CD4-positive, alpha-beta T cell treated with Interleukin-4 for 4 hours (primary cell): ENCODE data around the gene AIFM3.
A peak's percentile ranks its signal among the peaks of the same experiment; 100 is the strongest.
"Not testable (repeated sequence)": the region's sequence is repeated elsewhere in the genome, so short reads cannot be mapped to it uniquely, and the experiment has no call there.

Experiments
- DNase-seq: peaks from one replicate; pipeline ENCODE4 v3.0.0-alpha.2; 2020

AIFM3 gene

GRCh38 chr22:20992456-20993303 is 25.6 kb downstream of the AIFM3 start:
- no peak for DNase-seq

- DNase-seq: no peak
These were observed 26.5 kb downstream of the AIFM3 start for GRCh38 chr22:20993304-20994127.

GRCh38 chr22:20994128-20994901 is 27.3 kb downstream of the AIFM3 start:
- no peak for DNase-seq

- no peak for DNase-seq
These were observed 27.8 kb downstream of the AIFM3 start for GRCh38 chr22:20994902-20995241.

GRCh38 chr22:20995329-20996030 is 28.4 kb downstream of the AIFM3 start:
- DNase-seq: no peak

- no peak for DNase-seq
These were observed 29.0 kb downstream of the AIFM3 start for GRCh38 chr22:20996031-20996410.

GRCh38 chr22:20996598-20997535 is 29.8 kb downstream of the AIFM3 start:
- no peak for DNase-seq

GRCh38 chr22:20997536-20998257 is 30.6 kb downstream of the AIFM3 start:
- DNase-seq: no peak

- DNase-seq: no peak
These were observed 31.6 kb downstream of the AIFM3 start for GRCh38 chr22:20998411-20999336.

- no peak for DNase-seq
These were observed 32.5 kb downstream of the AIFM3 start for GRCh38 chr22:20999350-21000206.

GRCh38 chr22:21000207-21000986 is 33.3 kb downstream of the AIFM3 start:
- no peak for DNase-seq

- no peak for DNase-seq
These were observed 34.0 kb downstream of the AIFM3 start for GRCh38 chr22:21000987-21001600.

- peak; percentile 96 for DNase-seq
These were observed 34.7 kb downstream of the AIFM3 start, which contains the start of gene THAP7 for GRCh38 chr22:21001601-21002325. THAP7 (minus strand) TSS chr22:21002118; CDS start chr22:21001911, 207 bp downstream.

GRCh38 chr22:21003782-21004181 is 36.7 kb downstream of the AIFM3 start:
- no peak for DNase-seq

GRCh38 chr22:21009208-21009607 is 42.2 kb downstream of the AIFM3 start:
- not testable (repeated sequence) for DNase-seq

GRCh38 chr22:21009638-21010425 is 42.8 kb downstream of the AIFM3 start:
- DNase-seq: peak; percentile 14
